ENCODE data around the gene TNFSF12. TPM values are rescaled to one million over a fixed set of nuclear protein-coding genes. Genes with fewer than 3 reads are reported as not detected.

Gene TNFSF12
- polyA plus RNA-seq, 3 donors: 37.7 to 98.3 (median 50.2) TPM

DNA sequence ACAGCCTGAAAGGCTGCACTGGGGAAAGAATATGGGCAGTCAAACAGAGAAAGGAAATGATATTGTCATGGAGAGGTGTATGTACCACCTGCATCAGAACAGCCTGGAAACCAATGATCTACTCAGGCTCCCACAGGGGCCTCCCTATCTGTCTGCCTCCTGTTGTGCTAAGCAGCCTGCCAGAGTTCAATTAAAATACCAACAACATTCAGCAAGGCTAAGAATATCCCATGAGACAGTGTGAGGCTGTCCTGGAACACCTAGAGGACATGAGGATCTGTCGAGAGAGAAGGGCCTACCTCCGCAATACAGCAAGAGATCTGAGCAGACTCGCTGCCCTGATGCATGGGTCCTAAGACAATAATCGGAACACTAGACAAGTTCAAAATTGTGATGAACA lies 57.4 kb downstream of the TNFSF12 start:
- H3K9ac ChIP-seq (ENCODE audit: insufficient read depth, low read length, poor library complexity, severe bottlenecking): no peak overlapping the region
- H2AFZ ChIP-seq (ENCODE audit: insufficient read depth, low read depth, low read length, poor library complexity, severe bottlenecking): no peak overlapping the region
- intact Hi-C loops (cut with micrococcal nuclease): no loop called here
- H3K27ac ChIP-seq (ENCODE audit: low read depth in 1 of 2, low read length in 2 of 2): peak overlapping the region in 1 of 2 donors; percentile 20
- Mint-ChIP-seq H3K27me3 (ENCODE audit: low read depth in 3 of 3) (no peaks in the 10 kb centered on the region), H3K27ac (no peak overlapping the region), H3K4me3 (no peak overlapping the region), H3K4me1 (peaks cover 12% of the 10 kb centered on the region), H3K36me3 (peaks cover 52 to 63% of the 10 kb centered on the region in 2 donors), H3K9me3 (no peaks in the 10 kb centered on the region)
- H3K36me3 ChIP-seq (replicated peaks in 1 of 2; ENCODE audit: control insufficient read depth in 1 of 2, insufficient read depth in 2 of 2, low read length in 2 of 2): peaks cover 42 to 65% of the 10 kb centered on the region in 2 donors
- no peak for DNase-seq
- no CpG with 5 or more reads among the region's 4 CpGs for WGBS (ENCODE audit: insufficient coverage)
- no peak overlapping the region for H3K4me3 ChIP-seq (replicated peaks in 1 of 3; ENCODE audit: low read depth in 2 of 3, low read length in 3 of 3)
- no peak overlapping the region for H3K4me2 ChIP-seq (replicated peaks; ENCODE audit: extremely low read depth, low read length, poor library complexity, severe bottlenecking)
- no peaks in the 10 kb centered on the region for H3K9me3 ChIP-seq (replicated peaks in 1 of 2; ENCODE audit: control insufficient read depth in 1 of 2, insufficient read depth in 1 of 2, low read length in 2 of 2)
- no peaks in the 10 kb centered on the region for H3K27me3 ChIP-seq (ENCODE audit: control insufficient read depth in 2 of 2, insufficient read depth in 2 of 2, low read length in 2 of 2)
- TF ChIP-seq, protein P1, sequence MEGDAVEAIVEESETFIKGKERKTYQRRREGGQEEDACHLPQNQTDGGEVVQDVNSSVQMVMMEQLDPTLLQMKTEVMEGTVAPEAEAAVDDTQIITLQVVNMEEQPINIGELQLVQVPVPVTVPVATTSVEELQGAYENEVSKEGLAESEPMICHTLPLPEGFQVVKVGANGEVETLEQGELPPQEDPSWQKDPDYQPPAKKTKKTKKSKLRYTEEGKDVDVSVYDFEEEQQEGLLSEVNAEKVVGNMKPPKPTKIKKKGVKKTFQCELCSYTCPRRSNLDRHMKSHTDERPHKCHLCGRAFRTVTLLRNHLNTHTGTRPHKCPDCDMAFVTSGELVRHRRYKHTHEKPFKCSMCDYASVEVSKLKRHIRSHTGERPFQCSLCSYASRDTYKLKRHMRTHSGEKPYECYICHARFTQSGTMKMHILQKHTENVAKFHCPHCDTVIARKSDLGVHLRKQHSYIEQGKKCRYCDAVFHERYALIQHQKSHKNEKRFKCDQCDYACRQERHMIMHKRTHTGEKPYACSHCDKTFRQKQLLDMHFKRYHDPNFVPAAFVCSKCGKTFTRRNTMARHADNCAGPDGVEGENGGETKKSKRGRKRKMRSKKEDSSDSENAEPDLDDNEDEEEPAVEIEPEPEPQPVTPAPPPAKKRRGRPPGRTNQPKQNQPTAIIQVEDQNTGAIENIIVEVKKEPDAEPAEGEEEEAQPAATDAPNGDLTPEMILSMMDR (IDR thresholded peaks at IDR 0.05): no peak
- peaks cover 39% of the 10 kb centered on the region for H4K20me1 ChIP-seq (ENCODE audit: insufficient read depth, low read length)
- no peaks in the 10 kb centered on the region for H3K4me1 ChIP-seq (ENCODE audit: control insufficient read depth in 1 of 2, insufficient read depth in 2 of 2, low read length in 2 of 2)
- peaks cover 40% of the 10 kb centered on the region for H3K79me2 ChIP-seq (ENCODE audit: insufficient read depth, low read length)

Small RNA genes within 50 kb of the gene (small RNA-seq; reads per million reads assigned to genes)
- gene CD68 (ENCODE audit: insufficient read length, low read depth): not detected
- gene RF00019 (ENCODE audit: insufficient read length, low read depth): not detected
- not detected for gene SNORA48 (ENCODE audit: insufficient read length, low read depth)
- not detected for gene SNORD10 (ENCODE audit: insufficient read length, low read depth)

Other genes starting within 250 kb of the TNFSF12 start
- 100 to 1,000 TPM; 465 to 511 (median 485) TPM for gene EIF5A, start 241.4 kb upstream of the TNFSF12 start, polyA plus RNA-seq
- 100 to 1,000 TPM in 1 of 3 donors, 10 to 100 TPM in 2; 53.5 to 162 (median 59.6) TPM for gene GPS2, start 233.7 kb upstream of the TNFSF12 start, polyA plus RNA-seq
- gene NEURL4, start 219.7 kb upstream of the TNFSF12 start, polyA plus RNA-seq: 10 to 100 TPM in 1 of 3 donors, under 1 TPM in 2; 0.35 to 42.6 (median 0.44) TPM
- 10 to 100 TPM; 32.1 to 68.5 (median 40.5) TPM for gene ACAP1, start 212.5 kb upstream of the TNFSF12 start, polyA plus RNA-seq
- gene KCTD11, start 196.9 kb upstream of the TNFSF12 start, polyA plus RNA-seq: 1 to 10 TPM; 3.4 to 5.6 (median 3.6) TPM
- not detected for gene TMEM95, start 193.9 kb upstream of the TNFSF12 start, polyA plus RNA-seq
- gene TNK1, start 168.0 kb upstream of the TNFSF12 start, polyA plus RNA-seq: not detected
- 10 to 100 TPM; 37.6 to 70.4 (median 45.7) TPM for gene PLSCR3, start 154.5 kb upstream of the TNFSF12 start, polyA plus RNA-seq
- 10 to 100 TPM; 39.2 to 81.4 (median 72.6) TPM for gene TMEM256, start 145.0 kb upstream of the TNFSF12 start, polyA plus RNA-seq
- gene NLGN2, start 141.2 kb upstream of the TNFSF12 start, polyA plus RNA-seq: under 1 TPM in 1 of 3 donors, not detected in 2; 0.55 TPM
- not detected for gene SPEM1, start 128.7 kb upstream of the TNFSF12 start, polyA plus RNA-seq
- gene SPEM2, start 123.4 kb upstream of the TNFSF12 start, polyA plus RNA-seq: not detected
- gene SPEM3, start 120.2 kb upstream of the TNFSF12 start, polyA plus RNA-seq: not detected
- gene TMEM102, start 113.6 kb upstream of the TNFSF12 start, polyA plus RNA-seq: 10 to 100 TPM in 1 of 3 donors, 1 to 10 TPM in 2; 5.1 to 11.3 (median 9.8) TPM
- 1 to 10 TPM in 1 of 3 donors, not detected in 2; 2.2 TPM for gene FGF11, start 109.5 kb upstream of the TNFSF12 start, polyA plus RNA-seq
- 10 to 100 TPM in 2 of 3 donors, 1 to 10 TPM in 1; 9.3 to 15.7 (median 14.7) TPM for gene CHRNB1, start 104.0 kb upstream of the TNFSF12 start, polyA plus RNA-seq
- 1 to 10 TPM; 3.4 to 8.1 (median 4.4) TPM for gene ZBTB4, start 69.4 kb upstream of the TNFSF12 start, polyA plus RNA-seq
- gene SLC35G6, start 67.6 kb upstream of the TNFSF12 start, polyA plus RNA-seq: not detected
- 10 to 100 TPM; 12.1 to 27.9 (median 25.4) TPM for gene POLR2A, start 64.7 kb upstream of the TNFSF12 start, polyA plus RNA-seq
- 100 to 1,000 TPM; 236 to 523 (median 491) TPM for gene TNFSF13, start 9.7 kb downstream of the TNFSF12 start, polyA plus RNA-seq
- 100 to 1,000 TPM in 1 of 3 donors, 1 to 10 TPM in 2; 2.9 to 140 (median 5.6) TPM for gene SENP3, start 12.9 kb downstream of the TNFSF12 start, polyA plus RNA-seq
- 100 to 1,000 TPM; 642 to 884 (median 744) TPM for gene CD68, start 30.6 kb downstream of the TNFSF12 start, polyA plus RNA-seq
- 100 to 1,000 TPM; 100 to 107 (median 103) TPM for gene MPDU1, start 34.8 kb downstream of the TNFSF12 start, polyA plus RNA-seq
- gene SOX15, start 41.0 kb downstream of the TNFSF12 start, polyA plus RNA-seq: 1 to 10 TPM in 2 of 3 donors, under 1 TPM in 1; 0.86 to 1.2 (median 1.1) TPM
- 10 to 100 TPM in 1 of 3 donors, 1 to 10 TPM in 2; 6.2 to 23.0 (median 9.2) TPM for gene FXR2, start 65.8 kb downstream of the TNFSF12 start, polyA plus RNA-seq
- 100 to 1,000 TPM in 1 of 3 donors, 10 to 100 TPM in 2; 83.4 to 155 (median 89.8) TPM for gene SAT2, start 78.8 kb downstream of the TNFSF12 start, polyA plus RNA-seq
- under 1 TPM in 2 of 3 donors, not detected in 1; 0.43 TPM for gene SHBG, start 81.1 kb downstream of the TNFSF12 start, polyA plus RNA-seq
- gene ATP1B2, start 101.9 kb downstream of the TNFSF12 start, polyA plus RNA-seq: under 1 TPM in 1 of 3 donors, not detected in 2; 0.07 TPM
- 10 to 100 TPM; 16.2 to 35.1 (median 25.8) TPM for gene TP53, start 138.4 kb downstream of the TNFSF12 start, polyA plus RNA-seq
- gene WRAP53, start 139.4 kb downstream of the TNFSF12 start, polyA plus RNA-seq: 1 to 10 TPM; 6.3 to 9.8 (median 9.1) TPM
- under 1 TPM in 1 of 3 donors, not detected in 2; 0.01 TPM for gene EFNB3, start 156.1 kb downstream of the TNFSF12 start, polyA plus RNA-seq
- under 1 TPM in 2 of 3 donors, not detected in 1; 0.03 to 0.15 TPM for gene DNAH2, start 168.7 kb downstream of the TNFSF12 start, polyA plus RNA-seq